ENCODE data around the gene CD300LD. TPM values are rescaled to one million over a fixed set of nuclear protein-coding genes. Genes with fewer than 3 reads are reported as not detected.
"Not testable (repeated sequence)": the region's sequence is repeated elsewhere in the genome, so short reads cannot be mapped to it uniquely, and the experiment has no call there.

CD300LD gene
- total and polyA plus RNA-seq, 2 of the 8 experiments (the other 6 are each of a cell fraction or from before 2014, with no cell fraction given): not detected

GRCh38 chr17:74558402-74558801 is 33.7 kb downstream of the CD300LD start:
- H2BK15ac ChIP-seq (ENCODE audit: low read length); H3K23me2 ChIP-seq (ENCODE audit: low read depth, low read length); H3K4me1 ChIP-seq (replicated peaks in 1 of 4; ENCODE audit: control insufficient read depth in 3 of 4, insufficient read depth in 4 of 4, low read length in 3 of 4); H2BK5ac ChIP-seq (ENCODE audit: low read depth, low read length); H4K5ac ChIP-seq (ENCODE audit: insufficient read length, low read depth, low read length); DNase-seq (ENCODE audit: low read depth in 1 of 2, low spot score in 2 of 2); H3K14ac ChIP-seq (ENCODE audit: insufficient read length); POLR2A ChIA-PET (ENCODE audit: partially characterized antibody); H4K8ac ChIP-seq (ENCODE audit: extremely low read depth, insufficient read depth, low read length); H3K4me2 ChIP-seq (ENCODE audit: insufficient read depth in 1 of 2, low read depth in 2 of 2, low read length in 2 of 2); H2AK5ac ChIP-seq (ENCODE audit: low read depth, low read length); H2BK120ac ChIP-seq (replicated peaks; ENCODE audit: low read depth, low read length); H4K91ac ChIP-seq (replicated peaks; ENCODE audit: insufficient read length, low read length); H3K4me3 ChIP-seq (ENCODE audit: extremely low read depth in 1 of 4, insufficient read depth in 2 of 4, low read depth in 3 of 4, low read length in 4 of 4); FAIRE-seq; H3K79me2 ChIP-seq (ENCODE audit: control insufficient read depth in 1 of 2, insufficient read depth in 2 of 2, low read length in 2 of 2); H3K27ac ChIP-seq (ENCODE audit: low read depth, low read length); H3K36me3 ChIP-seq (ENCODE audit: control insufficient read depth in 2 of 4, insufficient read depth in 4 of 4, low read length in 3 of 4); H3K23ac ChIP-seq (ENCODE audit: insufficient read length); H2BK20ac ChIP-seq (ENCODE audit: low read length); H3K18ac ChIP-seq (ENCODE audit: extremely low read depth, low read length); H3K56ac ChIP-seq (replicated peaks; ENCODE audit: insufficient read length, low read depth, low read length); H3K9ac ChIP-seq (replicated peaks in 1 of 4; ENCODE audit: extremely low read depth in 1 of 4, low read depth in 3 of 4, low read length in 3 of 4); H2BK12ac ChIP-seq (ENCODE audit: low read depth, low read length); H3K27me3 ChIP-seq (replicated peaks in 1 of 4; ENCODE audit: control insufficient read depth in 3 of 4, extremely low read depth in 1 of 4, insufficient read depth in 3 of 4, low read length in 3 of 4); H4K20me1 ChIP-seq (replicated peaks in 1 of 2; ENCODE audit: control insufficient read depth in 1 of 2, insufficient read depth in 2 of 2, low read length in 2 of 2); H3K4ac ChIP-seq (replicated peaks; ENCODE audit: insufficient read length, low read depth, low read length); H3K79me1 ChIP-seq (ENCODE audit: low read depth, low read length); H2AFZ ChIP-seq (ENCODE audit: low read length): not testable (repeated sequence)
- WGBS, 2 experiments (ENCODE audit: extremely low coverage in 1 of 2, insufficient coverage in 1 of 2, insufficient read length in 1 of 2, insufficient replicate concordance in 2 of 2, low coverage in 1 of 2, low lambda C conversion rate in 2 of 2, missing lambda C conversion rate in 1 of 2): 69% methylated on average over 4 of the region's 4 CpGs; no CpG with 5 or more reads in 1 of the 2 experiments
- CTCF ChIA-PET (ENCODE audit: partially characterized antibody): interaction anchor here (0.7 to 4.0 kb wide), 3 partner anchors 8 to 191 kb away, joined by 3 to 21 read pairs (median 3); partner anchors contain the start of genes CD300H and GPR142
- H3K9me3 ChIP-seq (ENCODE audit: insufficient read depth in 2 of 2, low read depth in 1 of 2, low read length in 1 of 2): peaks cover 15 to 18% of the 10 kb centered on the region in 2 experiments

Measured in H1 (cell line).